Right ventricle myocardium superior (tissue), 1 donor: ENCODE results near the gene NCBP2L. TPM values are rescaled to one million over a fixed set of nuclear protein-coding genes. Genes with fewer than 3 reads are reported as not detected.

ENCODE experiments used
- ATAC-seq: fragments of 200-7000 bp; cut with Tn5 transposase; one replicate; pipeline ENCODE4 v1.9.1; 2020; ENCODE audit warnings: mild to moderate bottlenecking; ENCODE audit not compliant: poor library complexity
- DNase-seq: peaks from one replicate; pipeline ENCODE4 v3.0.0-alpha.2; 2020
- intact Hi-C: fragments of 100-400 bp; cut with DNase I; formaldehyde crosslinking; loops from one replicate; pipeline ENCODE4 v1.11.2; 2022
- total RNA-seq: library from RNA; stranded (reverse); fragmentation: NEBNext Ultra II Directional; extraction: Animal tissue kit (Norgen Biotek cat#: 25700); gene quantifications from one replicate; pipeline ENCODE4 v1.2.1, GENCODE V29; 2021
- donor health status: DM: no; HTN: yes; CAD: no; lungs with severe emphysema.

Gene NCBP2L
- total RNA-seq, 1 donor from 2014 or later: not detected

- intact Hi-C loops: no loop called here
- DNase-seq (no peak), ATAC-seq (no peak)
Measured at GRCh38 chrX:107748506-107748905, 29.0 kb upstream of the NCBP2L start.

DNA sequence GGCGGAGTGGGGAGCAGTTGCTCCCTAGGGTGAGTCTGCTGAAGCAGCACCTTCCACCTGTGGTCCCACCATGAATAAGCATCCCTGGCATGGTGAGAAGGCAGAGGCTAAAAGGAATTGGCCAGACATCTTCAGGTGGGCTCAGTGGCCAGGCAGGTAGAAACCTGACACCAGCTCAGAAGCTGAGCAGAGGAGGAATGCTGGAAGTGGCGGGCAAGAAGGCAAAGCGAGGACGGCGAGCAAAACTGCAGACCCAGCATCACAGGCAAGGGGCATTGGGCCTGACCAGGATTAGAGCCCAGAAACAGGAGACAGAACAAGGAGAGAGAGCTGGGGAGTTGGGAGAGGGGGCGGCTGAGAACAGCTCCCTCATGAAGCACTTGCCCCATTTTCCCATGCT lies 27.3 kb upstream of the NCBP2L start:
- intact Hi-C loops: no loop called here
- ATAC-seq: no peak
- no peak for DNase-seq

- intact Hi-C loops: no loop called here
- DNase-seq (no peak), ATAC-seq (no peak)
Measured at GRCh38 chrX:107750861-107751445, 26.6 kb upstream of the NCBP2L start.

DNA sequence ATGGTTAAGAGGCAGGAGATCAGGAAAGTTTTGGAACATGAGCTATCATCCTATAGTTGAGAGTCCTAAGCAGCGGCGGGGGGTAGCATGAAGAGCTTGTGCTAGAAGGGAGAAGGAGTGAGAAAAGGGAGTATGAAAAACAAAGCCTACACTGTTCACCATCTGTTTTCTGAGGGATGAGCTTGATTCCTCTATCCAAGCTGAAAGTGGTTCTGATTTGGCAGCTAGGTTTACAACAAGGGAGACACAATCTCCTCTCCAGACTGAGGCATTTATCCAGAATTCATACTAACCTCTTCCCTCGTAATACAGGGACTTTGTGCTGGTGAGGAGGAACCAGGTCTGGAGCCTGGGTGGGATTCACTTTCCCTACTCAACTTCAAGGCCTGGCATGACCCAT lies 25.5 kb upstream of the NCBP2L start:
- DNase-seq: no peak
- intact Hi-C loops: no loop called here
- ATAC-seq: no peak

DNA sequence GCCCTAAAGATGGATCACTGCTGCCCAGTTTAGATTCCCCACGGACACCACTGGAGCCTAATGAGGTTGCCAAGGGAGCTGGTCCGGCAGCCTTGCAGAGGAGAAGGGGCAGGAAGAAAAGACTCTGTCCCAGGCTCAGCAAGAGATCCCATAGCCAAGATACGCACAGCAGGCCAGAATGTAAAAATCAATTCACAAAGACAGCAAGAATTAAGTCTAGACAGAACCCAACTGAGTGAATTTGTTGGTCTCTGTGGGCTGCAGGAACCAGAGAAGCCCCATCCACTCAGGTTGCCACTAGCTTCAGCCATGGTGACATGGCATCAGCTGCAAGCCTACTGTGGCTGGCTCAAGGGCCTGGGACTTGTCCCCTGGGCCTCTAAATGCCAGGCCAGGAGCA lies 24.8 kb upstream of the NCBP2L start:
- DNase-seq (no peak), ATAC-seq (no peak)
- intact Hi-C loops: no loop called here

GRCh38 chrX:107753187-107753586 lies 24.3 kb upstream of the NCBP2L start:
- intact Hi-C loops: no loop called here
- ATAC-seq: peak; percentile 47
- DNase-seq: no peak

DNA sequence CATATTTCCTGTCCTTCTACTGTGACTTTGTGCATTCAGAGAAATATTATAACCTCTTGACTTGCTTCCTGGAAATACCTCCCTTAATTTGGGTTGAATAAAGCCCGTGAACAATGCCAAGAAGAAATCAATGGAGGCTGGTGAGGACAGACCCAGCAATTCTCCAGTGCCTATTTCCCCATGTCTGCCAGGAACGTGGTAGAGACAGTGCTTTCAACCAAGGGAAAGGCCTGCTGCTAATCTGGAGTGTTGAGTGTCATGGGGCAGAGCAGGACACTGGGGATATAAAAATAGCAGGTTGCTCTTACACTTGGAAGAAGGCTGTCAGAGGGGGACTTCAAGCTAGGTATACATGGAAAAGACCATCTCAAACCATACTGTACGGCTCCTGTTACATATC lies 21.8 kb upstream of the NCBP2L start:
- ATAC-seq (peak; percentile 89), DNase-seq (no peak)
- intact Hi-C loops: no loop called here

GRCh38 chrX:107758231-107758766 lies 19.2 kb upstream of the NCBP2L start:
- intact Hi-C loops: no loop called here
- no peak for ATAC-seq
- no peak for DNase-seq

DNA sequence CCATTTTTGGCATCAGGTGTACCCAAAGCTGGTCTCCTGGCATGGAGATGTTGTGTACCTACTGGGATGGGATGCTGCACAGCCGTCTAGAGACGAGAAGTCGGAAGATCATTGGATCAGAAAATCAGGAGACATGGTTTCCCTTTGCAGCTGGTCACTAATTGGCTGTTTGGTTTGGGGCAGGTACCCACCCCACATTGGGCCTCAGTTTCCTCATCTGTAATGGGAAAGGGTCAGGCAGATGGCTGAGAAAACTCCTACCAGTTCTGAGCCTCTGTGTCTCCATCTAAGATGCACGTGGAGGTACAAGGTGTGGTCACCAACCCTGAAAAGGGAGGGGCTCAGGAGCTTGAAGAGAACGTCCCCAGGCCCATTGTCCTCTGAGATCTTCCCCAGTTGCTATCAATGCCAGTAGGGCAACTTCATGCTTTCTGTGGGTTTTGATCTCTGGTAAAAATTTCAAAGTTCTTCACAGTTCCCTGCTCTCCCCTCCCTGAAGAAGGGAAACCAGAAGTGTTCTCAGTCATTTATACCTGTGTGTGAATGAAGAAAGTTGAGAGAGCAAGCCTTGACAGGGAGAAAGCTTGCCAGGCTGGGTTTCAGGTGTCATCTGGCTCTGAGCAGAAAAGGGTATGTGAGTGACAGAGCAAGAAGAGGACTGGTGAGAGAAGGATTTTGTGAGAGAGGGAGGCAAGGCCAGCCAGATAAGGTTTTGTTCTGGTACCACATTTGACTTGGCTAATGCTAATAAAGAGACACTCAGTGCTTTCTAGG lies 17.0 kb upstream of the NCBP2L start:
- ATAC-seq: no peak
- no peak for DNase-seq
- intact Hi-C loops: no loop called here

DNA sequence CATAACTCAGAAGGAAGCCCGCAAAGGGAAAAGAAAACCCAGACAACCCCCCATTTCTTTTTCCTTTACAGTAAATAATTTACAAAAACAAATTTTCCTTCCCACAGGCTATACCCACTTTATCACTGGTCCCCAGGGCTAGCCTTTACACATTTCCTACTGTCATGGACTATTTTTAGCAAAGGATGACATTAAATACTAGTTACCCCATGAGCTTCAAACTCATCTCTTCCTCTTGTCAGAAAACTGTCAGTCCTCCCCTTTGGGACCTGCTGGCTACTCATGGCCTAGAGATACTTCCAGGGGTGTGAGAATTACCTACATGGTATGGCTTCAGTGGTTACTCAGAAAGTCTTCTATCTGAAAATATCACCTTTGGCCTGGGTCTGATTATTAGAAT lies 13.9 kb upstream of the NCBP2L start:
- intact Hi-C loops: no loop called here
- DNase-seq (no peak), ATAC-seq (no peak)

GRCh38 chrX:107764845-107765608 lies 12.5 kb upstream of the NCBP2L start:
- DNase-seq (no peak), ATAC-seq (no peak)
- intact Hi-C loops: no loop called here

GRCh38 chrX:107766470-107767150 lies 10.9 kb upstream of the NCBP2L start:
- intact Hi-C loops: no loop called here
- ATAC-seq (peak; percentile 90), DNase-seq (peak; percentile 69)

- intact Hi-C loops: no loop called here
- no peak for ATAC-seq
- no peak for DNase-seq
Measured at GRCh38 chrX:107768051-107768450, 9.5 kb upstream of the NCBP2L start.

- intact Hi-C loops: loop anchor here (5.0 kb wide), 2 partner anchors 37 to 52 kb away; no protein-coding TSS in a partner anchor
- ATAC-seq: no peak
- DNase-seq: no peak
Measured at GRCh38 chrX:107769581-107770317, 7.8 kb upstream of the NCBP2L start.

DNA sequence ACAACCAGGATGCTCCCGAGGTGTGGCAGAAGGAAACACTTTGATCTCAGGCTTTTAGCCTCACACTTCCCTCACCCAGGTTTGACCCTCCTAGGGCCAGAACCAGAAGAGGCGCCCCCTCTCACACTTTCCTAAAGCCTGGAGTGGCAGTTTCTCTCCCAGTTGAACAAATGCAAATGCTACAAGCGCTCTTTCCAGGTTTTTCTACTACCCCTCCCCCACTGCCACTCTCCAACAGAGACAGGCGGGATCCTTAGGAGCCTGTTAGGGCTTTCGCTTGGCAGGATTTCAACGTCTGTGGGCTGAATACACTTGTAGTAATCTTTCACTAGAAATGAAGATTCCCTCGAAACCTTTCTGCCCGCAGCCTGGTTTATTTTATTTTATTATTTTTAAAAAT lies 4.3 kb upstream of the NCBP2L start:
- intact Hi-C loops: loop anchor here (5.0 kb wide), 2 partner anchors 41 to 56 kb away; no protein-coding TSS in a partner anchor
- DNase-seq (no peak), ATAC-seq (no peak)

- no peak for ATAC-seq
- intact Hi-C loops: loop anchor here (5.0 kb wide), 2 partner anchors 42 to 57 kb away; no protein-coding TSS in a partner anchor
Measured at GRCh38 chrX:107773906-107774435, 3.6 kb upstream of the NCBP2L start.

DNA sequence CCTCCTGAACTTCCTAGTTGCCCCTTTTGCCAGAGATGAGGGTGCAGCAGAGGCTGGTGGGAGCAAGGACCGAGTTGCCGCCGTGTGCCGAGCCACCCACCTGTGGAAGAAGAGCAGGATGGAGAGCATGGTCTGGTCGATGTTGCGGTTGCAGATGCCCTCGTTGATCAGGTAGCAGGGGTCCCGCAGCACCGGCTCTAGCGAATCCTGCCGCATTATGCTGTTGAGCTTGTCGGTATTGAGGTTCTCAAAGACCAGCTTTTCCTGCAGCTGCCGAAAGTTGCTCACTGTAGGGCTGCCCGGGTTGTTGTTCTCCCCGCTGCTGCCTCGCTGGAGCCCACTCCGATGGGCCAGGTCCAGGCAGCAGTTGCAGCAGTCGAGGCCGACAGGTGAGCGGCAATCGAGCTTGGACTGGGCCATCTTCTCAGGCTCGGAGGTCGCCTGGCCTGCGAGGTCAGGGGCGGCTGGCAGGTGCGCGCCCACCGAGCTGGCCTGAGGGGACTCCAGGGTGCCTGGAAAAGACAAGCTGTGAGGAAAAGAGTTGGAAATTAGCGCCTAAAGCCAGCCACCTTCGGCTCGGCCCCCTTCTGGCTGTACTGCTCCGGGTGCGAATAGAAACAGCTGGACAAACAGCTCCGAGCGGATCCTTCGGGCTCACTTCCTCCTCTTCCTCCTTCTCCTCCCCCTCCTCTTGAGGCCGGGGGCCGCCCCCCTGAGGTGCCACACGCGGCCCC lies 2.4 kb upstream of the NCBP2L start:
- intact Hi-C loops: loop anchor here (5.0 kb wide), 3 partner anchors 43 to 103 kb away; no protein-coding TSS in a partner anchor
- DNase-seq (no peak), ATAC-seq (peak; percentile 20)

More at GRCh38 chrX:107773906-107774435, 3.6 kb upstream of the NCBP2L start:
- DNase-seq: no peak
